ENCODE measurements around the gene MTARC1. TPM values are rescaled to one million over a fixed set of nuclear protein-coding genes. Genes with fewer than 3 reads are reported as not detected.

MTARC1 gene
- total and polyA plus RNA-seq, 12 donors = 4.4 to 24.4 (median 8.4) TPM

- H3K9me3 ChIP-seq = peaks cover 0 to 4% (median 0%) of the 10 kb centered on the region in 11 donors
- intact Hi-C loops (cut with DNase I) = no loop called here
- H3K27me3 ChIP-seq = no peaks in the 10 kb centered on the region
- no peak overlapping the region for H3K4me3 ChIP-seq
- 55 to 56% methylated on average over 4 of the region's 4 CpGs for WGBS, 2 donors
- no peak overlapping the region for H3K27ac ChIP-seq
- no peaks in the 10 kb centered on the region for H3K36me3 ChIP-seq
- peaks cover 0 to 48% (median 30%) of the 10 kb centered on the region in 9 donors for H3K4me1 ChIP-seq
- ATAC-seq (peak in 3 of 8 donors; percentile 26 to 40 (median 38)), DNase-seq (no peak)
- no peak for TF ChIP-seq CTCF (IDR thresholded peaks at IDR 0.05)
Observed at GRCh38 chr1:220828179-220828490, 41.4 kb downstream of the MTARC1 start.

DNA sequence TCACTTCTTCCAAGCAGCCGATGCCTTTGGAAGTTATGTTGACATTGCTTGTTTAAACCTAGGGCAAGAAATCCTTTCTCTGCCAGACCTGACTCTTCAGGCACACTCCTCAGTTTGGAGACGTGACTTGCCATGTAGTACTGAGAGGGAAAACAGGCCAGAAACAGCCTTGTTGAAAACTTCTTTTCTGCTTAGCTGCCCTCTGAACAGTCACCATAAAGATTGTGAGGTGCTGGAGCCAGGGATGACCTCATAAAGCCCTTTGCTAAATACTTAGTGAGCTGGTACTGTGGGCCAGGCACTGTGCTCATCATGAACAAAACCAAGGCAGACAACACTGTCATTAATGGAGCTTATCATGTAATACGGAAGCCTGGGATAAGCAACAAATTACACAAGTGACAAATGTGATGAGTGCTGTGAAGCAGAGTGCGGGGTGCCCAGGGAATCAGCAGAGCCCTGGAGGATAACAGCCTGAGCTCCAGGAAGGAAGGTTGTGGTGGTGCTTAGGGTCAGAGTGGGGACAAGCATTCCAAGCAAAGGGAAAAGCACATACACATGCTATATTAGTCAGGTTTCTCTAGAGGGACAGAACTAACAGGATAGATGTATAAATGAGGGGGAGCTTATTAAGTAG, 42.4 kb downstream of the MTARC1 start:
- no peak overlapping the region for H3K27ac ChIP-seq
- ATAC-seq (peak in 5 of 8 donors; percentile 19 to 87 (median 55)), DNase-seq (no peak)
- TF ChIP-seq CTCF (IDR thresholded peaks at IDR 0.05) = no peak
- no peaks in the 10 kb centered on the region for H3K27me3 ChIP-seq
- peaks cover 0 to 4% (median 0%) of the 10 kb centered on the region in 11 donors for H3K9me3 ChIP-seq
- no peak overlapping the region for H3K4me3 ChIP-seq
- no peaks in the 10 kb centered on the region for H3K36me3 ChIP-seq
- 46 to 49% methylated on average over 4 of the region's 4 CpGs for WGBS, 2 donors
- peaks cover 2 to 58% (median 31%) of the 10 kb centered on the region in 9 donors for H3K4me1 ChIP-seq
- intact Hi-C loops (cut with DNase I) = no loop called here

GRCh38 chr1:220833436-220833835, 46.7 kb downstream of the MTARC1 start:
- no peak for ATAC-seq
- H3K9me3 ChIP-seq = peaks cover 0 to 4% (median 0%) of the 10 kb centered on the region in 11 donors
- H3K27me3 ChIP-seq = no peaks in the 10 kb centered on the region
- H3K27ac ChIP-seq = no peak overlapping the region
- no peak for DNase-seq
- no peak overlapping the region for H3K4me3 ChIP-seq
- 77 to 91% methylated on average over 2 of the region's 2 CpGs for WGBS, 2 donors
- intact Hi-C loops (cut with DNase I) = no loop called here
- H3K4me1 ChIP-seq = peaks cover 0 to 32% (median 14%) of the 10 kb centered on the region in 9 donors
- no peak for TF ChIP-seq CTCF (IDR thresholded peaks at IDR 0.05)
- H3K36me3 ChIP-seq = no peaks in the 10 kb centered on the region

DNA sequence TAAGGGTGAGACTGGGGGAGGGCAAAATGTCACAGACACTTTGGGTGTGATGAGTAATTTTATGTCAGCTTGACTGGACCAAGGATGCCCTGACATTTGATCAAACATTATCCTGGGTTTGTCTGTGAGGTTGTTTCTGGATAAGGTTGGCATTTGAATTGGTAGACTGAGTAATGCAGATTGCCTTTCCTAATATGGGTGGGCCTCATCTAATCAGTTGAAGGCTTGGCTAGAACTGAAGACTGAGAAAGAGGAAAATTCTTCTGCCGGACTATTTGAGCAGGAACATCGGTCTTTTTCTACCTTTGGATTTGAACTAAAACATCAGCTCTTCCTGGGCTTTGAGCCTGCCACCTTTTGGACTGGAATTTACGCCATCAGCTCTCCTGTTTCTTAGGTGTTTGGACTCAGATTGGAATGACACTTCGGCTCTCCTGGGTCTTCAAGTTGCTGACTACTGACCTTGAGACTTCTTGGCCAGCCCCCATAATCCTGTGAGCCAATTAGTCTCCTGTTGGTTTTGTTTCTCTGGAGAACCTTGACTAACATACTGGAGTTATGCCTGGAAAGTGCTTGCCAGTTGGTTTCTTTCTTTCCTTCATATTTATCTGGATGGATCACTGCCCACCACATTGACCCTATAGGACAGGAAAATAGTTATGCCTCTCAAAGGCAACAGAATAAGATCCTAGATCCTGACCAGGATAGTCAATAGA, 47.6 kb downstream of the MTARC1 start:
- TF ChIP-seq CTCF (IDR thresholded peaks at IDR 0.05) = no peak
- ATAC-seq (no peak), DNase-seq (no peak)
- 89 to 98% methylated on average over 4 of the region's 4 CpGs for WGBS, 2 donors
- no peaks in the 10 kb centered on the region for H3K36me3 ChIP-seq
- no peak overlapping the region for H3K27ac ChIP-seq
- peaks cover 0 to 4% (median 0%) of the 10 kb centered on the region in 11 donors for H3K9me3 ChIP-seq
- peaks cover 0 to 32% (median 12%) of the 10 kb centered on the region in 9 donors for H3K4me1 ChIP-seq
- intact Hi-C loops (cut with DNase I) = no loop called here
- no peak overlapping the region for H3K4me3 ChIP-seq
- no peaks in the 10 kb centered on the region for H3K27me3 ChIP-seq

Other genes with a start within 250 kb of the MTARC1 start
- gene C1orf115, start 96.5 kb upstream of the MTARC1 start, total RNA-seq = 10 to 100 TPM in 7 of 10 donors, 1 to 10 TPM in 3; 6.2 to 24.8 (median 12.5) TPM
- gene C1orf115, start 96.5 kb upstream of the MTARC1 start, polyA plus RNA-seq = 10 to 100 TPM; 13.3 to 20.0 TPM
- gene MTARC2, start 38.6 kb upstream of the MTARC1 start, total RNA-seq = 10 to 100 TPM; 16.2 to 32.3 (median 26.6) TPM
- gene MTARC2, start 38.6 kb upstream of the MTARC1 start, polyA plus RNA-seq = 10 to 100 TPM; 13.0 to 30.4 TPM
- 10 to 100 TPM in 2 of 10 donors, 1 to 10 TPM in 8; 4.3 to 13.8 (median 6.7) TPM for gene HLX, start 92.5 kb downstream of the MTARC1 start, total RNA-seq
- 10 to 100 TPM in 1 of 2 donors, 1 to 10 TPM in 1; 4.8 to 10.1 TPM for gene HLX, start 92.5 kb downstream of the MTARC1 start, polyA plus RNA-seq